Lower leg skin (tissue), 4 donors: Measurements from ENCODE around the gene ST6GAL1. TPM values are rescaled to one million over a fixed set of nuclear protein-coding genes. Genes with fewer than 3 reads are reported as not detected.
A peak's percentile ranks its signal among the peaks of the same experiment; 100 is the strongest.
"Not testable (repeated sequence)": the region's sequence is repeated elsewhere in the genome, so short reads cannot be mapped to it uniquely, and the experiment has no call there.

Experiments used
- DNase-seq, 2 donors: peaks; one replicate each; pipeline ENCODE4 v3.0.0-alpha.2; 2019; ENCODE audit warnings: low spot score in 2 of 2
- H3K4me3 ChIP-seq: fragments of 200-600 bp; sonication (generic); 2 replicates; pipeline ENCODE4 v1.5.1; 2017; ENCODE audit warnings: mild to moderate bottlenecking, low read depth; ENCODE audit not compliant: poor library complexity, severe bottlenecking
- POLR2A ChIP-seq, 2 donors: fragments of 450-650 bp; IDR thresholded peaks; one replicate each; pipeline ENCODE4 v1.6.1; 2016 to 2017; ENCODE audit warnings: antibody characterized with exemption in 2 of 2, mild to moderate bottlenecking in 1 of 2, moderate library complexity in 1 of 2
- WGBS, 2 donors: methylation state at CpG; one replicate each; pipeline ENCODE4 v1.1.5; 2018; 5-methylcytosine and 5-hydroxymethylcytosine counted together
- intact Hi-C: fragments of 100-400 bp; cut with DNase I; formaldehyde crosslinking; loops from one replicate; pipeline ENCODE4 v1.15.0; 2023; ENCODE audit warnings: low total_unique reads
- total RNA-seq, 4 donors: library from RNA; depleted of rRNA; stranded (reverse); fragments of >200 nt; gene quantifications; one replicate each; pipeline ENCODE4 v1.1.0, GENCODE V29; 2016
- TF ChIP-seq, protein P1 (sequence below), 3 donors: fragments of 450-650 bp; IDR thresholded peaks; one replicate each; pipeline ENCODE4 v1.5.1; 2016; ENCODE audit warnings: antibody characterized with exemption in 3 of 3, mild to moderate bottlenecking in 3 of 3, moderate library complexity in 2 of 3

ST6GAL1 gene
- total RNA-seq, 4 donors from 2014 or later, result 12.8 to 44.5 (median 25.2) TPM

DNA sequence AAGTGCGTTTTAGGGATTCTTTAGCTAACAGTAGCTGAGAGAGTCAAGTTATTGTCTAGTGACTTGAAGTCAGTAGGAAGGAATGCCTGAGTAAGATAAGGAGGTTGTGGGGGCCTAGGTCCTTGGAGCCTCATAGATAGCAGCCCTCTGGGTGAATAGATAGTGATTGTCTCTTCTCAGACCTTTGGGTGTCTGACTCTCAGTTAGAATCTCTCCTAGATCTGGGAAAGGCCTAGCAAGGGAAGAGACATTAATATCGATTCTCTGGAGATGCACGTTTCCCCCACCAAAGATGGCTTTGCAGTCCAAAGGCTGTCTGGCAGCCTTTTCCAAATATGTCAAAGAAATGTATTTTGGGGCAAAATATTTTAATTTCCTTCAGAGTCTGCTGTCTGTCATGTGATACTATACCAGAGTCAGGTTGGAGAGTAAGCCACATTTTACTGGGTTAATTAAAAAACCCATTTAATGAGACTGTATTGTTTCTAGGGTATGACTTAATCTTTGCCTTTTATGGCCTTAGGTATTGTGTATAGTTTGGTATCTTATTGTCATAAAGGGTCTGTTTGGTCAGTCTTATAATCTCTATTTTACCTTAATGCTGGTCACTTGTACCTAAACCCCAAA, 92.2 kb downstream of the ST6GAL1 start:
- WGBS, 2 donors, result 92 to 95% methylated on average over 3 of the region's 3 CpGs
- H3K4me3 ChIP-seq, result no peak overlapping the region
- intact Hi-C loops, result no loop called here
- TF ChIP-seq, protein P1, sequence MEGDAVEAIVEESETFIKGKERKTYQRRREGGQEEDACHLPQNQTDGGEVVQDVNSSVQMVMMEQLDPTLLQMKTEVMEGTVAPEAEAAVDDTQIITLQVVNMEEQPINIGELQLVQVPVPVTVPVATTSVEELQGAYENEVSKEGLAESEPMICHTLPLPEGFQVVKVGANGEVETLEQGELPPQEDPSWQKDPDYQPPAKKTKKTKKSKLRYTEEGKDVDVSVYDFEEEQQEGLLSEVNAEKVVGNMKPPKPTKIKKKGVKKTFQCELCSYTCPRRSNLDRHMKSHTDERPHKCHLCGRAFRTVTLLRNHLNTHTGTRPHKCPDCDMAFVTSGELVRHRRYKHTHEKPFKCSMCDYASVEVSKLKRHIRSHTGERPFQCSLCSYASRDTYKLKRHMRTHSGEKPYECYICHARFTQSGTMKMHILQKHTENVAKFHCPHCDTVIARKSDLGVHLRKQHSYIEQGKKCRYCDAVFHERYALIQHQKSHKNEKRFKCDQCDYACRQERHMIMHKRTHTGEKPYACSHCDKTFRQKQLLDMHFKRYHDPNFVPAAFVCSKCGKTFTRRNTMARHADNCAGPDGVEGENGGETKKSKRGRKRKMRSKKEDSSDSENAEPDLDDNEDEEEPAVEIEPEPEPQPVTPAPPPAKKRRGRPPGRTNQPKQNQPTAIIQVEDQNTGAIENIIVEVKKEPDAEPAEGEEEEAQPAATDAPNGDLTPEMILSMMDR (IDR thresholded peaks at IDR 0.05), result no peak
- TF ChIP-seq POLR2A (IDR thresholded peaks at IDR 0.05), result no peak
- DNase-seq, result no peak

DNA sequence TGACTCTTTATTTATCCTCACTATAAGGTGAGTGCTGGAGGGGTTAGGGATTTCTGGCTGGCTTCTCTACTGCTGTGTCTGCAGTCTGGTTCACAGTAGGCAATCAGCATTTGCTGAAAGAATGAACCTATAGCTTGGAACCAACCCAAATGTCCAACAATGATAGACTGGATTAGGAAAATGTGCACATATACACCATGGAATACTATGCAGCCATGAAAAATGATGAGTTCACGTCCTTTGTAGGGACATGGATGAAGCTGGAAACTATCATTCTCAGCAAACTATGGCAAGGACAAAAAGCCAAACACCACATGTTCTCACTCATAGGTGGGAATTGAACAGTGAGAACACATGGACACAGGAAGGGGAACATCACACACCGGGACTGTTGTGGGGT, 93.0 kb downstream of the ST6GAL1 start:
- intact Hi-C loops, H3K4me3 ChIP-seq, DNase-seq: not testable (repeated sequence)
- 97 to 98% methylated on average over 2 of the region's 2 CpGs for WGBS, 2 donors

GRCh38 chr3:187024536-187025226, 94.4 kb downstream of the ST6GAL1 start:
- WGBS, 2 donors, result 79 to 82% methylated on average over 10 of the region's 10 CpGs
- no peak for DNase-seq
- TF ChIP-seq, protein P1 (IDR thresholded peaks at IDR 0.05), result no peak
- no peak for TF ChIP-seq POLR2A (IDR thresholded peaks at IDR 0.05)
- intact Hi-C loops, result no loop called here
- H3K4me3 ChIP-seq, result no peak overlapping the region

GRCh38 chr3:187025254-187025655, 94.9 kb downstream of the ST6GAL1 start:
- no peak for TF ChIP-seq POLR2A (IDR thresholded peaks at IDR 0.05)
- TF ChIP-seq, protein P1 (IDR thresholded peaks at IDR 0.05), result peak in 1 of 3 donors; percentile 9
- DNase-seq, result no peak
- 86 to 90% methylated on average over 6 of the region's 6 CpGs for WGBS, 2 donors
- H3K4me3 ChIP-seq, result no peak overlapping the region
- intact Hi-C loops, result no loop called here

GRCh38 chr3:187025656-187026316, 95.5 kb downstream of the ST6GAL1 start:
- H3K4me3 ChIP-seq, result no peak overlapping the region
- WGBS, 2 donors, result 73 to 77% methylated on average over 9 of the region's 9 CpGs
- TF ChIP-seq POLR2A (IDR thresholded peaks at IDR 0.05), result no peak
- TF ChIP-seq, protein P1 (IDR thresholded peaks at IDR 0.05), result no peak
- no peak for DNase-seq
- intact Hi-C loops, result no loop called here

DNA sequence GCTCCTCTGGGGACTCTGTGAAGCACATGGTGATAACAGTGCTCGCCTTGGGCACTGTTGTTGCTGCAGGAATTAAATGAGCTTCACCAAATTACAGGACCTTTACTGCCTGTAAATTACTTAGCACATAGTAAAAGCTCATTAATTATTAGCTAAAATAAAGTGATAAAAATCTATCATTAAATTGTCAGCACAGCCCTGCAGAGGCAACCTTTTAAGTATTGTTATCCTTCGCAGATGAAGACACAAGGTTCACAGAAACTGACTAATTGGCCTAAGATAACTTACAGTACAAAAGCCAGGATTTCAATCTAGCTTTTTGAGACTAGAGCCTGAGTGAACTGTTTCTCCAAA, 96.0 kb downstream of the ST6GAL1 start:
- WGBS, 2 donors, result 91 to 92% methylated on average over 2 of the region's 2 CpGs
- no peak for DNase-seq
- no peak for TF ChIP-seq POLR2A (IDR thresholded peaks at IDR 0.05)
- TF ChIP-seq, protein P1 (IDR thresholded peaks at IDR 0.05), result no peak
- intact Hi-C loops, result no loop called here
- H3K4me3 ChIP-seq, result no peak overlapping the region
